HPDE6-E6E7 (cell line): ENCODE results near the gene NXPH4.

ENCODE experiments used
- DNase-seq: peaks from one replicate; pipeline ENCODE4 v3.0.0; 2011; ENCODE audit warnings: missing footprints; ENCODE audit errors: extremely low spot score

Gene NXPH4

GRCh38 chr12:57216014-57216911 lies at the start of gene NXPH4:
Gene NXPH4, plus strand, starts transcription at chr12:57216794. Its CDS starts 176 bp downstream, at chr12:57216970.
- DNase-seq = no peak

- peak; percentile 99 for DNase-seq
These were observed 49.6 kb upstream of the NXPH4 start for GRCh38 chr12:57166971-57167371.

GRCh38 chr12:57168058-57168457 lies 48.5 kb upstream of the NXPH4 start:
- no peak for DNase-seq

GRCh38 chr12:57169046-57169795 lies 47.4 kb upstream of the NXPH4 start:
- no peak for DNase-seq

- no peak for DNase-seq
These were observed 46.6 kb upstream of the NXPH4 start for GRCh38 chr12:57169969-57170368.

- DNase-seq = no peak
These were observed 46.2 kb upstream of the NXPH4 start for GRCh38 chr12:57170408-57170807.

GRCh38 chr12:57170927-57171326 lies 45.7 kb upstream of the NXPH4 start:
- no peak for DNase-seq

GRCh38 chr12:57171668-57172067 lies 44.9 kb upstream of the NXPH4 start:
- DNase-seq = no peak

- DNase-seq = no peak
These were observed 43.5 kb upstream of the NXPH4 start for GRCh38 chr12:57173089-57173488.

- no peak for DNase-seq
These were observed 42.9 kb upstream of the NXPH4 start for GRCh38 chr12:57173683-57174082.

- peak; percentile 97 for DNase-seq
These were observed 41.0 kb upstream of the NXPH4 start for GRCh38 chr12:57175428-57176138.

- no peak for DNase-seq
These were observed 40.5 kb upstream of the NXPH4 start for GRCh38 chr12:57176139-57176477.

GRCh38 chr12:57176846-57177245 lies 39.7 kb upstream of the NXPH4 start:
- peak; percentile 81 for DNase-seq

- no peak for DNase-seq
These were observed 39.2 kb upstream of the NXPH4 start for GRCh38 chr12:57177354-57177753.

- DNase-seq = no peak
These were observed 38.4 kb upstream of the NXPH4 start for GRCh38 chr12:57178213-57178612.

GRCh38 chr12:57179331-57180086 lies 37.1 kb upstream of the NXPH4 start:
- DNase-seq = no peak

GRCh38 chr12:57180321-57180989 lies 36.1 kb upstream of the NXPH4 start:
- DNase-seq = no peak

GRCh38 chr12:57181072-57181471 lies 35.5 kb upstream of the NXPH4 start:
- DNase-seq = no peak

GRCh38 chr12:57181561-57182155 lies 34.9 kb upstream of the NXPH4 start:
- no peak for DNase-seq

GRCh38 chr12:57182918-57183575 lies 33.5 kb upstream of the NXPH4 start:
- peak; percentile 95 for DNase-seq
